Measurements from ENCODE around the gene C1QTNF9.
"Not testable (repeated sequence)": the region's sequence is repeated elsewhere in the genome, so short reads cannot be mapped to it uniquely, and the experiment has no call there.

Gene C1QTNF9

GRCh38 chr13:24356270-24356669, 46.9 kb downstream of the C1QTNF9 start:
- no peak for TF ChIP-seq ZNF274 (IDR thresholded peaks at IDR 0.05; ENCODE audit: low read depth, low read length)
- no peak overlapping the region for H3K4me3 ChIP-seq (ENCODE audit: low read length)

DNA sequence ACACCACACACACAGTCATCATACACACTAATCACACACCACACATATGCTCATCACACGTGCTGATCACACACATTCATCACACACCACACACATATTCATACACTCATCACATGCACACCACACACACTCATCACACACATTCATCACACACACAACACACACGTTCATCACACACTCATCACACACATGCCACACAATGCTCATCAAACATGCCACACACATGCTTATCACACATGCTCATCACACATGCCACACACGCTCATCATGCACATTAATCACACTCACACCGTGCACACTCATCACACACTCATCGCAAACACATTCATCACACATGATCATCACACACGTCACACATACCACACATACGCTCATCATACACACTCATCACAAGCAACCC, 47.5 kb downstream of the C1QTNF9 start:
- no peak for TF ChIP-seq ZNF274 (IDR thresholded peaks at IDR 0.05; ENCODE audit: low read depth, low read length)
- H3K4me3 ChIP-seq (ENCODE audit: low read length), result no peak overlapping the region

- TF ChIP-seq ZNF274 (IDR thresholded peaks at IDR 0.05; ENCODE audit: low read depth, low read length), result no peak
- no peak overlapping the region for H3K4me3 ChIP-seq (ENCODE audit: low read length)
Observed at GRCh38 chr13:24357756-24358155, 48.4 kb downstream of the C1QTNF9 start.

DNA sequence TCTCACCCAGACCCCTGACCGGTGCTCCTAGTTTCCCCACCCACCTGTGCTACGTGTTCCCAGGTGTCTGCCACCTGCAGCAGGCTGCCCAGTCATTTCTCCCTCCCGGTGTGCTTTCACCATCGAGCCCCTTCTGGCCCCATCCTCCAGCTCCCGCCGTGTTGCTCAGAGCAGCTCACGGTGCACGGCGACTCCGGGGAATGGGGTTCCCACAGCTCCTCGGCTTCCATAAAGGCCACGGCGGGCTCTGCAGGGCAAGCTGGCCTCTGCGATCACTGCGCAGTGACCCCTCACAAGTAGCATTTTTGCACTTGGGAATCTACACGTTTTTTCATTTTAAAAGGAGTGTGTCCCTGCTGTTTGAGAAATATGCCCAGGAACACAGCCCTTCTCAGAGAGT, 49.5 kb downstream of the C1QTNF9 start:
- H3K4me3 ChIP-seq (ENCODE audit: low read length), result not testable (repeated sequence)

DNA sequence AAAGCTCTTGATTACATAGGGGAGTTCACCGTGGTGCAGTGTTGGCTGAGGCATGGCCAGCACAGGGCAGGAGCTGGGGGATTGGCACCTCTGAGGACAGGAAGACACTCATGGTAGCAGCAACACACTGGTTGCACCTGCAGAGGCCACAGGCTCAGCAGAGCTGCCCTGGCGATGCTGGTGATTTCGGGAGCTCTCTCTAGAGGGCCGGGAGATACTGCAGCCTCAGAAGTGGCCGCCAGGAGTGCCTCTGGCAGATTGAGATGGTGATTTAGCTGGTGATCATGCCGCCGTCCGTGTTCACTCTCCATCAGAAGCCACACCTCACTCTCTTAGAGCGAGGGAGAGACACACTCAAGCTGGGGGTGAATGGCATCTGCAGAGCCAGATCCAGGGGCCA, 49.9 kb downstream of the C1QTNF9 start:
- H3K4me3 ChIP-seq (ENCODE audit: low read length), result not testable (repeated sequence)

GRCh38 chr13:24360106-24360505, 50.7 kb downstream of the C1QTNF9 start:
- no peak overlapping the region for H3K4me3 ChIP-seq (ENCODE audit: low read length)
- no peak for TF ChIP-seq ZNF274 (IDR thresholded peaks at IDR 0.05; ENCODE audit: low read depth, low read length)

DNA sequence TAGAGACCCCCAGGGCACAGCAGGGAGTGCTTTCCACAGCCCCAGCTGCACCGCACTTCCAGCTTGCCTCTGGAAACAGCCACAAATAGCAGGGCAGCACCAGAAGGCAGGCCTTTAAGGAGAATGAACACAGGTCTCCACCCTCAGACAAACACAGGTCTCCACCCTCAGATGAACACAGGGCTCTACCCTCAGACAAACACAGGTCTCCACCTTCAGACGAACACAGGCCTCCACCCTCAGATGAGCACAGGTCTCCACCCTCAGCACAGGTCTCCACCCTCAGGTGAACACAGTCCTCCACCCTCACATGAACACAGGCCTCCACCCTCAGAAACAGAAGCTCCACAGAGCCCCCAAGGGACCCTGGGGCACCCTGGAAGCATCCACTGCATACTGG, 51.7 kb downstream of the C1QTNF9 start:
- H3K4me3 ChIP-seq (ENCODE audit: low read length), result no peak overlapping the region
- TF ChIP-seq ZNF274 (IDR thresholded peaks at IDR 0.05; ENCODE audit: low read depth, low read length), result no peak

- H3K4me3 ChIP-seq (ENCODE audit: low read length), result no peak overlapping the region
- TF ChIP-seq ZNF274 (IDR thresholded peaks at IDR 0.05; ENCODE audit: low read depth, low read length), result no peak
Observed at GRCh38 chr13:24361852-24362366, 52.5 kb downstream of the C1QTNF9 start.

DNA sequence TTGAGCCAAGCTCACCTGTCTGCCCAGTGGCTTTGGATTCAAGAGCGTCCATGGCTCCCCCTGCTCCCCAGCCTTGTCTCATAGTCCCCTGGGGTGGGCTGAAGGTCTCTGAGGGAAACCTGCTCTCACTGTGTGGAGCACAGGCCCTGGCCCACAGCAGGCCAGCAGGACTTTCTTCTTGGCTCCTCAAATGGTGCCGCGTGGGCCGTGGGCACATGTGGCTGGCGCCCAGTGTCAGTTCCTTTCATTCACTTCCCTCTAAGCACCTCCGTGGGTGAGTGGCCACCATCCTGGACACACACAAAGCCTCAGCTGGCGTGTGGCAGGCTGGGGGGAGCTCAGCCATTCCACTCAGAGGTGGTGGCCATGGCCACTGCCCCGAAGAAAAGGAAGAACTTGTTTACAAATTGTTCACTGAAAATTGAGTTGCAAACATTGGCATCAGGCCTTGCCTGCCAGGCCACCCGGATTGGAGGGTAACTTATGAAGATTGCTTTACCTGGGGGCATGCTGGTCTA, 53.1 kb downstream of the C1QTNF9 start:
- no peak overlapping the region for H3K4me3 ChIP-seq (ENCODE audit: low read length)
- no peak for TF ChIP-seq ZNF274 (IDR thresholded peaks at IDR 0.05; ENCODE audit: low read depth, low read length)

DNA sequence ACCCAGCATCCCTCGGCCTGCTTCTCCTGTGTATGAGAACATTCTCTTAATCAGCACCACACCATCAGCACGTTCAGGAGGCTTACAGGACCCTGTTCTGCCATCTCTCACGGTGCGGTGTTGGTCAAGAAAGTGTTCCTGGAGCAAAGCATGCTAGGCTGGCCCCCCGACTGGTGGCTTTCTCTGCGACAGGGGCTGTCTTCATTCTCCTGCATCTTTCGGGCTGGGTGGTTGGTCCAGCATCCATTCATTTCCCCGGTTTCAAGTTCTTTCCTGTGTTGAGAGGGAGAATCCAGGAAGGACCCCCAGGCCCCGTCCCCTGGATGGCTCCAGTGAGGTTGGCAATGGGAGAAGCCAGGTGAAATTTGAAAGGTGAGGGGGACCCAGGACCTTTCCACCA, 55.8 kb downstream of the C1QTNF9 start:
- TF ChIP-seq ZNF274 (IDR thresholded peaks at IDR 0.05; ENCODE audit: low read depth, low read length), result no peak
- H3K4me3 ChIP-seq (ENCODE audit: low read length), result no peak overlapping the region

- H3K4me3 ChIP-seq (ENCODE audit: low read length), result not testable (repeated sequence)
Observed at GRCh38 chr13:24366315-24366714, 56.9 kb downstream of the C1QTNF9 start.

- not testable (repeated sequence) for H3K4me3 ChIP-seq (ENCODE audit: low read length)
Observed at GRCh38 chr13:24371273-24371672, 61.9 kb downstream of the C1QTNF9 start.
